Measurements from ENCODE around the gene ITGB1BP2. TPM values are rescaled to one million over a fixed set of nuclear protein-coding genes. Genes with fewer than 3 reads are reported as not detected.
"Not testable (repeated sequence)": the region's sequence is repeated elsewhere in the genome, so short reads cannot be mapped to it uniquely, and the experiment has no call there.

ITGB1BP2 gene
- total and polyA plus RNA-seq, 2 donors (not counting 3 experiments of a cell fraction or from before 2014, with no cell fraction given), result 1.8 to 4.6 TPM

GRCh38 chrX:71256856-71257255, 44.7 kb upstream of the ITGB1BP2 start:
- FAIRE-seq, result no peak
- Histone ChIP-seq H3K4me3 (replicated peaks in 1 of 3; ENCODE audit: insufficient read depth in 1 of 3, low read depth in 1 of 3, low read length in 3 of 3) (no peak overlapping the region), H3K4me2 (ENCODE audit: insufficient read depth, low read length) (no peak overlapping the region), H3K9me1 (replicated peaks; ENCODE audit: control insufficient read depth, extremely low read depth, insufficient read depth, low read length) (no peaks in the 10 kb centered on the region), H2AFZ (ENCODE audit: low read depth, low read length) (no peak overlapping the region), H3K79me2 (ENCODE audit: control insufficient read depth, insufficient read depth, low read length) (peaks cover 7% of the 10 kb centered on the region), H3K27ac (ENCODE audit: insufficient read depth, low read depth, low read length) (no peak overlapping the region), H3K27me3 (ENCODE audit: control insufficient read depth in 2 of 2, insufficient read depth in 2 of 2, low read length in 2 of 2) (no peaks in the 10 kb centered on the region), H3K9ac (replicated peaks; ENCODE audit: extremely low read depth, insufficient read depth, low read length) (no peak overlapping the region), H4K20me1 (replicated peaks; ENCODE audit: control insufficient read depth, extremely low read depth, insufficient read depth, low read length) (no peaks in the 10 kb centered on the region), H3K36me3 (ENCODE audit: control insufficient read depth in 2 of 2, extremely low read depth in 1 of 2, insufficient read depth in 2 of 2, low read length in 2 of 2) (no peaks in the 10 kb centered on the region), H3K9me3 (replicated peaks; ENCODE audit: control insufficient read depth, insufficient read depth, low read length) (no peaks in the 10 kb centered on the region), H3K4me1 (ENCODE audit: control insufficient read depth, extremely low read depth, insufficient read depth, low read length) (peaks cover 8% of the 10 kb centered on the region)
- intact Hi-C loops (cut with micrococcal nuclease), result no loop called here
- no peak for DNase-seq (ENCODE audit: low read depth, low spot score)
- CTCF ChIA-PET, result no interaction called here
- POLR2A ChIA-PET, result interaction anchor here (1.3 kb wide), 1 partner anchor 26 kb away, joined by 3 read pairs; the partner anchor contains the start of gene NONO
- no TSS peak for BruUV-seq (replicated peaks)
- dilution Hi-C loops (cut with MboI; ENCODE audit: extremely low pct_ligation_motif_present, low sequenced_read_pairs), result no loop called here
- TF ChIP-seq JUN (IDR thresholded peaks at IDR 0.05; ENCODE audit: borderline replicate concordance, insufficient read depth, insufficient read length, low read depth) (no peak), FOS (IDR thresholded peaks at IDR 0.05; ENCODE audit: borderline replicate concordance, insufficient read depth, low read length) (no peak), EZH2 (IDR thresholded peaks at IDR 0.05; ENCODE audit: borderline replicate concordance, low read depth, low read length, severe bottlenecking) (no peak), CTCF (IDR thresholded peaks at IDR 0.05; ENCODE audit: extremely low read depth in 1 of 2, insufficient read depth in 1 of 2, low read depth in 1 of 2, low read length in 2 of 2) (no peak), POLR2AphosphoS5 (IDR thresholded peaks at IDR 0.05; ENCODE audit: insufficient read depth, low read depth, low read length) (no peak)
- TF ChIP-seq, protein P1, sequence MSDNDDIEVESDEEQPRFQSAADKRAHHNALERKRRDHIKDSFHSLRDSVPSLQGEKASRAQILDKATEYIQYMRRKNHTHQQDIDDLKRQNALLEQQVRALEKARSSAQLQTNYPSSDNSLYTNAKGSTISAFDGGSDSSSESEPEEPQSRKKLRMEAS (IDR thresholded peaks at IDR 0.05; ENCODE audit: insufficient read depth, insufficient read length), result no peak

- H3K79me2 ChIP-seq (ENCODE audit: control insufficient read depth, insufficient read depth, low read length); H3K36me3 ChIP-seq (ENCODE audit: control insufficient read depth in 2 of 2, extremely low read depth in 1 of 2, insufficient read depth in 2 of 2, low read length in 2 of 2); H3K27me3 ChIP-seq (ENCODE audit: control insufficient read depth in 2 of 2, insufficient read depth in 2 of 2, low read length in 2 of 2); H4K20me1 ChIP-seq (replicated peaks; ENCODE audit: control insufficient read depth, extremely low read depth, insufficient read depth, low read length); CTCF ChIA-PET; DNase-seq (ENCODE audit: low read depth, low spot score); H3K27ac ChIP-seq (ENCODE audit: insufficient read depth, low read depth, low read length); FAIRE-seq; H3K9me1 ChIP-seq (replicated peaks; ENCODE audit: control insufficient read depth, extremely low read depth, insufficient read depth, low read length); intact Hi-C loops (cut with micrococcal nuclease); H3K9ac ChIP-seq (replicated peaks; ENCODE audit: extremely low read depth, insufficient read depth, low read length); H3K4me3 ChIP-seq (replicated peaks in 1 of 3; ENCODE audit: insufficient read depth in 1 of 3, low read depth in 1 of 3, low read length in 3 of 3); dilution Hi-C loops (cut with MboI; ENCODE audit: extremely low pct_ligation_motif_present, low sequenced_read_pairs); H3K9me3 ChIP-seq (replicated peaks; ENCODE audit: control insufficient read depth, insufficient read depth, low read length); BruUV-seq (replicated peaks); H3K4me2 ChIP-seq (ENCODE audit: insufficient read depth, low read length); POLR2A ChIA-PET; H3K4me1 ChIP-seq (ENCODE audit: control insufficient read depth, extremely low read depth, insufficient read depth, low read length); H2AFZ ChIP-seq (ENCODE audit: low read depth, low read length): not testable (repeated sequence)
These were observed 32.9 kb upstream of the ITGB1BP2 start for GRCh38 chrX:71268624-71269023.
